PFSK-1 (cell line): ENCODE measurements around the gene YAE1. TPM values are rescaled to one million over a fixed set of nuclear protein-coding genes. Genes with fewer than 3 reads are reported as not detected.
A peak's percentile ranks its signal among the peaks of the same experiment; 100 is the strongest.

Experiments
- FOXP2 ChIP-seq: optimal IDR thresholded peaks from 2 replicates; pipeline ENCODE3; 2011; ENCODE audit warnings: borderline replicate concordance, control low read depth, inconsistent platforms; ENCODE audit not compliant: insufficient read depth; ENCODE audit errors: extremely low read length, extremely low read depth
- POLR2AphosphoS5 ChIP-seq: IDR thresholded peaks from 2 replicates; pipeline ENCODE4 v1.6.1; 2012; ENCODE audit warnings: low read depth, mild to moderate bottlenecking, control low read depth, low read length, moderate library complexity
- SIN3A ChIP-seq: IDR thresholded peaks from 2 replicates; pipeline ENCODE4 v1.6.1; 2012; ENCODE audit warnings: mild to moderate bottlenecking, low read length, moderate library complexity, borderline replicate concordance; ENCODE audit not compliant: insufficient read depth
- TAF1 ChIP-seq: IDR thresholded peaks from 2 replicates; pipeline ENCODE4 v1.6.1; 2012; ENCODE audit warnings: low read length, control low read depth, borderline replicate concordance; ENCODE audit not compliant: insufficient read depth
- polyA plus RNA-seq: library from polyadenylated mRNA; unstranded; fragments of >200 nt; gene quantifications from one replicate; pipeline ENCODE4 v1.2.1, GENCODE V29; 2012; ENCODE audit warnings: low read depth, missing spikeins; ENCODE audit not compliant: insufficient read length
- TF ChIP-seq, protein P1 (sequence below), 2 experiments: IDR thresholded peaks; 2 replicates each; pipeline versions ENCODE4 v1.6.1 to v1.8.0; 2011 to 2012; ENCODE audit warnings: low read depth in 2 of 2, low read length in 2 of 2, control low read depth in 1 of 2, inconsistent platforms in 1 of 2, mild to moderate bottlenecking in 1 of 2, moderate library complexity in 1 of 2; ENCODE audit not compliant: insufficient read depth in 1 of 2

YAE1 gene, protein sequence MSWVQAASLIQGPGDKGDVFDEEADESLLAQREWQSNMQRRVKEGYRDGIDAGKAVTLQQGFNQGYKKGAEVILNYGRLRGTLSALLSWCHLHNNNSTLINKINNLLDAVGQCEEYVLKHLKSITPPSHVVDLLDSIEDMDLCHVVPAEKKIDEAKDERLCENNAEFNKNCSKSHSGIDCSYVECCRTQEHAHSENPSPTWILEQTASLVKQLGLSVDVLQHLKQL
- polyA plus RNA-seq, result 23.9 TPM

DNA sequence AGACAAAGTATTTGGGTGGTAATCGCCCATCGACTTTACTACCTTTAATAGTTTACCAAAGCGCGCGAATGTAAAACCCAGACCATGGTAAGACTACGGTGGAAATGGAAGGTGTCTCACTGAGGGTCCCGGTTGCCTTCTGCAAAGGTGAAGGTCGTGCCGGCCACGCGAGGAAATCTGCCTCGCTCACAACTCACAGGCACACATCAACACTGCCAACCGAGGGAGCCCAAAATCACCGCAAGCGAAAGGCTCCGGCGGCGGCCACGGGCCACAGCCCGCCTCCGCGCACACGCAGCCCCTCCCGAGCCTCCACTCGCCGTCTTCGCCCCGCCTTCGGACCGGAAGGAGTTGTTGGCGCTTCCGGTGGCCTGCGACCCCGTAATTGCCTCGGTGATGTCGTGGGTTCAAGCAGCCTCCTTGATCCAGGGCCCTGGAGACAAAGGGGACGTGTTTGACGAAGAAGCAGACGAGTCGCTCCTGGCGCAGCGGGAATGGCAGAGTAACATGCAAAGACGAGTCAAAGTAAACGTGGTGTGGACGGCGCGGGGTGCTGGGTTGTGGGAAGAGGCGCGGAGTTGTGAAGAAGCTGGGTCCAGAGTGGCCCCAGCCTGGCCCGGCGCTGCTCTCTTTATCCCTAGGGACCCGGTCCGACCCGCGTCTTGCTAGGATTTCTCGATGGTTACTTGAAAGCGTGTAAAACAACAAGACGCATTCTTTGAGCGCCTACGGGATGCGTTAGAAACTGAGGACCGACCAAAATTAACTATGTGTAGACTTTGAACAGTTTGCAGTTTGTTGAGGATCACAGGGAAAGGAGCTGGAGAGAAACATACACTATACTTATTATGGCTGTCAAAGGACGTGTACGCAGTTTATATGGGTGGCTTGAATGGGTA is at the start of gene YAE1:
Gene YAE1 (plus strand): TSS at position 382 of the 899 bp plus-strand sequence. CDS start 15 bp downstream, at position 397.
- TF ChIP-seq TAF1 (no peak; the same call in 1 of the 2 replicates), FOXP2 (peak; percentile 76), POLR2AphosphoS5 (peak; percentile 95), SIN3A (no peak)
- TF ChIP-seq, protein P1, sequence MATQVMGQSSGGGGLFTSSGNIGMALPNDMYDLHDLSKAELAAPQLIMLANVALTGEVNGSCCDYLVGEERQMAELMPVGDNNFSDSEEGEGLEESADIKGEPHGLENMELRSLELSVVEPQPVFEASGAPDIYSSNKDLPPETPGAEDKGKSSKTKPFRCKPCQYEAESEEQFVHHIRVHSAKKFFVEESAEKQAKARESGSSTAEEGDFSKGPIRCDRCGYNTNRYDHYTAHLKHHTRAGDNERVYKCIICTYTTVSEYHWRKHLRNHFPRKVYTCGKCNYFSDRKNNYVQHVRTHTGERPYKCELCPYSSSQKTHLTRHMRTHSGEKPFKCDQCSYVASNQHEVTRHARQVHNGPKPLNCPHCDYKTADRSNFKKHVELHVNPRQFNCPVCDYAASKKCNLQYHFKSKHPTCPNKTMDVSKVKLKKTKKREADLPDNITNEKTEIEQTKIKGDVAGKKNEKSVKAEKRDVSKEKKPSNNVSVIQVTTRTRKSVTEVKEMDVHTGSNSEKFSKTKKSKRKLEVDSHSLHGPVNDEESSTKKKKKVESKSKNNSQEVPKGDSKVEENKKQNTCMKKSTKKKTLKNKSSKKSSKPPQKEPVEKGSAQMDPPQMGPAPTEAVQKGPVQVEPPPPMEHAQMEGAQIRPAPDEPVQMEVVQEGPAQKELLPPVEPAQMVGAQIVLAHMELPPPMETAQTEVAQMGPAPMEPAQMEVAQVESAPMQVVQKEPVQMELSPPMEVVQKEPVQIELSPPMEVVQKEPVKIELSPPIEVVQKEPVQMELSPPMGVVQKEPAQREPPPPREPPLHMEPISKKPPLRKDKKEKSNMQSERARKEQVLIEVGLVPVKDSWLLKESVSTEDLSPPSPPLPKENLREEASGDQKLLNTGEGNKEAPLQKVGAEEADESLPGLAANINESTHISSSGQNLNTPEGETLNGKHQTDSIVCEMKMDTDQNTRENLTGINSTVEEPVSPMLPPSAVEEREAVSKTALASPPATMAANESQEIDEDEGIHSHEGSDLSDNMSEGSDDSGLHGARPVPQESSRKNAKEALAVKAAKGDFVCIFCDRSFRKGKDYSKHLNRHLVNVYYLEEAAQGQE (IDR thresholded peaks at IDR 0.05; ENCODE audit: insufficient read depth in 1 of 2, low read depth in 2 of 2, low read length in 2 of 2), result 0 out of 4 replicates have a peak, but pooled peaks of 1 of the 2 experiments have one; percentile 14

DNA sequence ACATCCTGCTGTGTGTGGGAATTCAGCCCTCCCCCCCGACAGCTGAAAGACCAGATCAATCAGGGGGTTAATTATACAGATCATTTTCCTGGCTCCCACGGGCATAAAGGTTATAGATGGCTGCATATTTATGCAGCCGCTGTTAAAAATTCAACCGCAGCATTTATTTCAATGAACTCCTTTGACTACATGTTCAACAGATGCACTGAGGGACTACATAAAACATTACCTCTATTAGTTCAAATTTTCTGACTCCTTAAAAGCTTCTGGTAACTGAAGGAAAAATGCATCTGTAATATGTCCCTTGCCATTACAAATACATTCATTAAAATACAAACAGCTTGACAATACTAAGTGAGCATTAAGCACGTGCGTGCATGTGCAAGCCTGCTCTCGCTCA is 49.7 kb upstream of the YAE1 start:
- TF ChIP-seq SIN3A, result no peak
- TF ChIP-seq TAF1, result no peak
- TF ChIP-seq POLR2AphosphoS5, result no peak
- TF ChIP-seq, protein P1 (IDR thresholded peaks at IDR 0.05; ENCODE audit: insufficient read depth in 1 of 2, low read depth in 2 of 2, low read length in 2 of 2), result no peak
- TF ChIP-seq FOXP2, result no peak

DNA sequence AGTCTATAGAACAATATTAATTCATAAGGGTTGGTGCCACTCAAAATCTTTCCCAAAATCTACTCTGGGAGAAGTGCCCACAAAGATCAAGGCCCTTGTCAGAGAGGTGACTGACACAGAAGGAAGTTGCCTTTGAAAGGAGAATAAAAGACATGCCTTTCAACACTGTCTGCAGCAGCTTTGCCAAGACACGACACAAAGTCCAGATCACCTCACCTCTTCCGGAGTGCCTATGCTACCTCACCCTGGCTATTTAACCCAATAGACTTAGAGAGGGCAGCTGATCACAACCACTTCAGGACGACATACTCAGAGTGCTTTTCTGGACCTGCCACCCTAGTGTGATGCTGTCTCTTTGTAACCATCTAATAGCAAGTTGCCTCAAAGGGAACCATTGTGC is 49.0 kb upstream of the YAE1 start:
- TF ChIP-seq FOXP2, result no peak

DNA sequence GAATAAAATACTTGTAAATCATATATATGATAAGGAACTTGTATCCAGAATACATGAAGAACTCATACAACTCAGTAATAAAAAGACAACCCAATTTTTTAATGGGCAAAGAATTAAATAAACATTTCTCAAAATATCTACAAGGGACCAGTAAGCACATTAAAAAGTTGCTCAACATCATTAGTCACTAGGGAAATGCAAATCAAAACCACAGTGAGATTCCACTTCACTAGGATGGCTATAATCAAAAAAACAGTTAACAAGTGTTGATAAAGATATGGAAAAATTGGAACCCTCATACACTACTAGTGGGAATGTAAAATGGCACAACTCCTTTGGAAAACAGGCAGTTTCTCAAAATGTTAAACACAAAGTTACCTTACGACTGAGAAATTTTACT is 40.3 kb upstream of the YAE1 start:
- TF ChIP-seq POLR2AphosphoS5 (no peak), SIN3A (no peak), TAF1 (no peak), FOXP2 (no peak)
- TF ChIP-seq, protein P1 (IDR thresholded peaks at IDR 0.05; ENCODE audit: insufficient read depth in 1 of 2, low read depth in 2 of 2, low read length in 2 of 2), result no peak

DNA sequence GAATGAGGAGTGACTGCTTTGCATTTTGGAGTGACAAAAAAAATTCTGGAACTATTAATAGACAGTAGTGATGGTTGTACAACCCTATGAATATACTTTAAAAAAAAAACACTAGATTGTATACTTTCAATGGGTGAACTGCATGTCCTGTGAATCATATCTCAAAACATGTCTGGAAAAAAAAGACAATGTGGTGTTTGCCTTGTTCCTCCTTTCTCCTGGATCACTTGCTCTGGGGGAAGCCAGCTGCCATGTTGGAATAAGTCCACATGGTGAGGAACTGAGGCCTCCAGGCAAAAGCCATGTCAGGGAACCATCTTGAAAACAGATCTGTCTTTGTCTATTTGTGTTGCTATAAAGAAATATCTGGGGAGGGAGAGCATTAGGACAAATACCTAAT is 39.5 kb upstream of the YAE1 start:
- TF ChIP-seq FOXP2, result no peak
- TF ChIP-seq, protein P1 (IDR thresholded peaks at IDR 0.05; ENCODE audit: insufficient read depth in 1 of 2, low read depth in 2 of 2, low read length in 2 of 2), result no peak
- TF ChIP-seq POLR2AphosphoS5, result no peak
- no peak for TF ChIP-seq TAF1
- no peak for TF ChIP-seq SIN3A
